HepG2 (cell line): ENCODE data around the gene SH3PXD2A. TPM values are rescaled to one million over a fixed set of nuclear protein-coding genes. Genes with fewer than 3 reads are reported as not detected.
A peak's percentile ranks its signal among the peaks of the same experiment; 100 is the strongest.

Experiments used
- ATAC-seq: fragments of 200-7000 bp; cut with Tn5 transposase; 3 replicates; pipeline ENCODE4 v1.9.1; 2020; ENCODE audit warnings: mild to moderate bottlenecking, moderate library complexity
- BruUV-seq: library from RNA; stranded (reverse); fragments of 400-500 nt; replicated peaks from 2 replicates; lab custom pipeline; 2021; lab: Mats Ljungman, UMichigan
- CTCF ChIA-PET: fragments of 300-600 bp; formaldehyde crosslinking; extraction: SDS; loops from one replicate; lab custom pipeline; 2021; ENCODE audit warnings: low total read pairs, inconsistent platforms, low intra/inter-chr PET ratio; lab: Yijun Ruan, JAX
- POLR2A ChIA-PET: fragments of 350-600 bp; sonication (Branson Sonifier 250); formaldehyde crosslinking; loops from one replicate; lab custom pipeline; 2020; ENCODE audit warnings: antibody characterized with exemption, inconsistent platforms; lab: Yijun Ruan, JAX
- DNase-seq: peaks from one replicate; pipeline ENCODE4 v3.0.0-alpha.2; 2015; ENCODE audit warnings: low spot score
- FAIRE-seq: peaks from 3 replicates; lab custom pipeline; 2011; peaks lifted over from hg19 to GRCh38; lab: Jason Lieb, UNC
- H2AFZ ChIP-seq: one replicate; pipeline ENCODE4 v1.6.1; 2011; ENCODE audit warnings: low read length, inconsistent platforms
- H3K27ac ChIP-seq: fragments of 300-600 bp; 3 replicates; pipeline ENCODE4 v1.8.0; 2011; ENCODE audit warnings: mixed run types, mild to moderate bottlenecking, mixed read lengths, low read length, inconsistent platforms; ENCODE audit not compliant: insufficient read depth; ENCODE audit errors: extremely low read length
- H3K27me3 ChIP-seq, 2 experiments: fragments of 200-600 bp in 1 of 2; 2 replicates in 1 of 2; 3 replicates in 1 of 2; pipeline versions ENCODE4 v1.6.0 to v1.8.0; 2011; ENCODE audit warnings: low read length in 2 of 2, mild to moderate bottlenecking in 2 of 2, moderate library complexity in 2 of 2, inconsistent platforms in 1 of 2; ENCODE audit not compliant: insufficient read depth in 2 of 2, control insufficient read depth in 1 of 2
- H3K36me3 ChIP-seq, 2 experiments: fragments of 200-600 bp in 1 of 2; replicated peaks in 1 of 2; 2 replicates in 1 of 2; 3 replicates in 1 of 2; pipeline versions ENCODE4 v1.5.1 to v1.8.0; 2011; ENCODE audit warnings: low read length in 2 of 2, inconsistent platforms in 1 of 2; ENCODE audit not compliant: insufficient read depth in 2 of 2, control insufficient read depth in 1 of 2
- H3K4me1 ChIP-seq: 2 replicates; pipeline ENCODE4 v1.5.1; 2012; ENCODE audit warnings: low read length, inconsistent platforms; ENCODE audit not compliant: insufficient read depth
- H3K4me2 ChIP-seq: 2 replicates; pipeline ENCODE4 v1.6.0; 2011; ENCODE audit warnings: low read depth, low read length, inconsistent platforms
- H3K4me3 ChIP-seq, 3 experiments: fragments of 200-600 bp in 1 of 3; sonication (generic), shearing (Covaris generic) in 1 of 3; replicated peaks in 1 of 3; 2 replicates each; pipeline ENCODE4 v1.5.1; 2011 to 2016; ENCODE audit warnings: low read length in 3 of 3, inconsistent platforms in 2 of 3, low read depth in 2 of 3, mild to moderate bottlenecking in 2 of 3, control low read depth in 1 of 3, mixed read lengths in 1 of 3; ENCODE audit not compliant: insufficient read depth in 1 of 3
- H3K79me2 ChIP-seq: one replicate; pipeline ENCODE4 v1.6.1; 2011; ENCODE audit warnings: low read length, inconsistent platforms; ENCODE audit not compliant: insufficient read depth
- H3K9ac ChIP-seq: 2 replicates; pipeline ENCODE4 v1.6.0; 2011; ENCODE audit warnings: mild to moderate bottlenecking, low read depth, low read length, inconsistent platforms; ENCODE audit not compliant: insufficient read depth
- H3K9me3 ChIP-seq: 2 replicates; pipeline ENCODE4 v1.5.1; 2012; ENCODE audit warnings: mild to moderate bottlenecking, low read length
- H4K20me1 ChIP-seq: 2 replicates; pipeline ENCODE4 v1.6.0; 2011; ENCODE audit warnings: inconsistent platforms, mild to moderate bottlenecking, low read length, moderate library complexity; ENCODE audit not compliant: insufficient read depth
- HMG20A ChIP-seq: IDR thresholded peaks from 2 replicates; pipeline ENCODE4 v1.6.1; 2016; ENCODE audit warnings: borderline replicate concordance
- MED1 ChIP-seq: sonication (generic); formaldehyde crosslinking; IDR thresholded peaks from 2 replicates; pipeline ENCODE4 v1.4.0; 2020; ENCODE audit warnings: missing genetic modification reagents
- RERE ChIP-seq: IDR thresholded peaks from 2 replicates; pipeline ENCODE4 v1.6.1; 2016; ENCODE audit warnings: low read depth, missing genetic modification reagents, missing compliant biosample characterization
- ZNF687 ChIP-seq: sonication (generic); formaldehyde crosslinking; IDR thresholded peaks from 2 replicates; pipeline ENCODE4 v1.5.1; 2020; ENCODE audit warnings: mild to moderate bottlenecking, missing genetic modification reagents, moderate library complexity
- WGBS: methylation state at CpG from one replicate; pipeline ENCODE4 v1.1.6; 2017; ENCODE audit warnings: low lambda C conversion rate; 5-methylcytosine and 5-hydroxymethylcytosine counted together
- in situ Hi-C: cut with HindIII; loops from 2 replicates; pipeline ENCODE4 v1.10.0; 2017; ENCODE audit warnings: low pct_unique_long_range_greater_than_20kb; ENCODE audit not compliant: extremely low pct_ligation_motif_present
- intact Hi-C: fragments of 100-400 bp; cut with micrococcal nuclease; formaldehyde crosslinking; loops from one replicate; pipeline ENCODE4 v1.10.0; 2022; ENCODE audit not compliant: unreplicated experiment
- polyA plus RNA-seq, 8 experiments: library from polyadenylated mRNA; depleted of rRNA in 3 of 8; stranded (reverse) in 7 of 8; unstranded in 1 of 8; fragments of >200 nt; fragmentation: Illumina TruSeq in 4 of 8; extraction: Trizol in 4 of 8; gene quantifications; 2 replicates each; pipeline versions ENCODE4 v1.2.1 to v1.2.3, GENCODE V29; 2011 to 2016; ENCODE audit warnings: low read depth in 4 of 8, missing spikeins in 1 of 8, mixed read lengths in 1 of 8; ENCODE audit not compliant: insufficient read depth in 1 of 8
- total RNA-seq, 5 experiments: library from RNA; depleted of rRNA; stranded (reverse); fragments of >200 nt; fragmentation: Illumina TruSeq; extraction: Trizol; gene quantifications; 2 replicates each; pipeline ENCODE4 v1.2.3, GENCODE V29; 2016; ENCODE audit warnings: low read depth in 1 of 5

SH3PXD2A gene
- total and polyA plus RNA-seq, 2 of the 13 experiments (the other 11 are each of a cell fraction or from before 2014, with no cell fraction given), result 11.1 to 11.3 TPM

DNA sequence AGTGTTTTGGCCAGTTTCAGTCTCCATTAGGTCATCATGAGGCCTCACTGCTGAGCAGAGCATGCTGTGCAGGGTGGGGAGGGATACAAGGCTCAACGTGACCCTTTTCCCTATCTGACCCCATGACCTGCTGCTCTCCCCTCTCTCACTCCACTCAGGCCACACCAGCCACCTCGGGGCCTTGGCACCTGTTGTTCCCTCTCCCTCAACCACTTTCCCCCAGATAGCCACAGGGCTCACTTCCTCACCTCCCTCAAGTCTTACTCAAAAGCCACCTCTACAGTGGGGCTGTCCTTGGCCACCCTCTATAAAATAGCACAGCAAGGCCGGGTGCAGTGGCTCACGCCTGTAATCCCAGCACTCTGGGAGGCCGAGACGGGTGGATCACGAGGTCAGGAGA lies 13.9 kb downstream of the SH3PXD2A start:
- H3K9me3 ChIP-seq, result no peaks in the 10 kb centered on the region
- no peak for TF ChIP-seq MED1 (CRISPR knock-in tag)
- 0 out of 2 replicates have a peak, but pooled peaks have one; percentile 10 for TF ChIP-seq ZNF687 (CRISPR knock-in tag)
- TF ChIP-seq HMG20A (CRISPR knock-in tag), result no peak
- no peak for TF ChIP-seq RERE (CRISPR knock-in tag)
- ATAC-seq, result no peak
- H2AFZ ChIP-seq, result no peak overlapping the region
- H3K27me3 ChIP-seq, result no peaks in the 10 kb centered on the region
- H3K27ac ChIP-seq, result no peak overlapping the region
- peaks cover 41% of the 10 kb centered on the region for H4K20me1 ChIP-seq
- peaks cover 5 to 8% of the 10 kb centered on the region in 2 experiments; a peak in 4 of 5 replicates for H3K36me3 ChIP-seq
- peaks cover 93% of the 10 kb centered on the region for H3K4me1 ChIP-seq
- in situ Hi-C loops, result no loop called here
- 92% methylated on average over 7 of the region's 7 CpGs for whole genome bisulfite sequencing
- no peak overlapping the region for H3K4me3 ChIP-seq
- CTCF ChIA-PET, result no interaction called here
- BruUV-seq, result no TSS peak
- no peak for DNase-seq
- FAIRE-seq, result no peak
- no peak overlapping the region for H3K9ac ChIP-seq
- H3K4me2 ChIP-seq, result no peak overlapping the region
- intact Hi-C loops, result no loop called here
- peaks cover 92% of the 10 kb centered on the region for H3K79me2 ChIP-seq
- POLR2A ChIA-PET, result no interaction called here
